ENCODE data around the gene FNDC1.

FNDC1 gene

DNA sequence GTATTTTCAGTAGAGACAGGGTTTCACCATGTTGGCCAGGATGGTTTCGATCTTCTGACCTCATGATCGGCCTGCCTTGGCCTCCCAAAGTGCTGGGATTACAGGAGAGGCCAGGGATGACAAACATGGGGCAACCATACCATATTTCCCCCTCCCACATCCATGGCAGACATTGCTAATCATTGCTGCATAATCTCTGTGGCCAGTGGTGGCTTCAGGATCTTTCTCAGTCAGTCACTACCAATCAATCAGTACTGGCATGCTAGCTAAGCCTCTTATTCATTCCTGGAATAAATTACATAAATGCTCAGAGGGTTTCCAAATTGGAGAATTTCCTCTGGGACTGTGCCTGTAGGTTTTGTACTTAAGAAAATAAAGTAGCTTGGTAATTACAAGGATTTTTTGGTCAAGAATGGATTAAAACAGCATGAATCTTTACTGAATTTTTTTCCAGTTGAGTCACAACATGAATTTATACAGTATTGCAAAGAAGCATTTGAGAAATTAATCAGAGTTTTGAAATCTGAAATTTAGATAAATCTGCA is 138.1 kb downstream of the FNDC1 start:
- Mint-ChIP-seq H3K4me1 (no peaks in the 10 kb centered on the region), H3K27ac (ENCODE audit: low read depth) (no peak overlapping the region), H3K9me3 (no peaks in the 10 kb centered on the region), H3K27me3 (peaks cover 40% of the 10 kb centered on the region), H3K4me3 (no peak overlapping the region), H3K36me3 (ENCODE audit: insufficient read depth) (no peaks in the 10 kb centered on the region)
- DNase-seq (ENCODE audit: low spot score in 2 of 2) (no peak), ATAC-seq (replicated peaks; ENCODE audit: extremely low read depth, poor library complexity, severe bottlenecking) (no peak)

DNA sequence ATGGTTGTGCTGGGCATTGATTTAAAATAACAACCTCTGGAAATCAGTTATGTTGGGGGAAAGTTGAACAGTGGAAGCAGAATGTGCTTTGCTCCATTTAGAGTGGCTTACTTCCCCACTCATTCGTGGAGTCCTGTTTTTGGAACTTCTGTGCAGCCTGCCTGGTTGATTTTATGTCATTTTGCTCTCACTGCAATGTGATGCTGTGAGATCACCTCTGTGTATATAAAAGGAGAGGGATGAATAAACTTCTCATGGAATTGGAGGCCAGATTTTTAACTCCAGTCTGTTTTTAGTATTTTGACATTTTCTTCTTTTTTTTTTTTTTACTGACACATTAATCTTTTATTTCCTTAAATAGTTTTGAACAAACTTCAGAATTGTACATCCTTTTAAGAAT is 139.0 kb downstream of the FNDC1 start:
- ATAC-seq (replicated peaks; ENCODE audit: extremely low read depth, poor library complexity, severe bottlenecking) (no peak), DNase-seq (ENCODE audit: low spot score in 2 of 2) (no peak)
- H3K27me3 Mint-ChIP-seq: peaks cover 32% of the 10 kb centered on the region
- H3K27ac Mint-ChIP-seq (ENCODE audit: low read depth): no peak overlapping the region
- H3K4me1 Mint-ChIP-seq: no peaks in the 10 kb centered on the region
- H3K4me3 Mint-ChIP-seq: no peak overlapping the region
- H3K9me3 Mint-ChIP-seq: no peaks in the 10 kb centered on the region
- H3K36me3 Mint-ChIP-seq (ENCODE audit: insufficient read depth): no peaks in the 10 kb centered on the region

DNA sequence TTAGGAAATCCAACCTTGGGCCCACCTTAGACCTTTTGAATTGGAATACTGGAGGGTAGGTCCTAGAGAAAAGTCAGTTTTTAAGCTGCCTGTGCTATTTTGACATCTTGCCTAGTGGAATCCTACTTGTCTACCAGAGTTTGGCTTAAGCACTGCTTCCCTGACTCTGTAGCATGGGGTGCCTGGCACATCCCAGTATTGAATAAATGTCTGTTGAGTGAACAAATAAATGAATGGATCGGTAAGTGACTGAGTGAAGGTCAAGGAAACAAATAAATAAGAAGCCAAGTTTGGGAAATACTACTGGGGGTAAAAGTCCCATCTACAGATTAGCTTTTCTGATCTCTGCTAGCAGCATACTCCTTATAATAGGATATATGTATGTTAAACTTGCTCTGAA is 140.5 kb downstream of the FNDC1 start:
- Mint-ChIP-seq H3K27me3 (peaks cover 26% of the 10 kb centered on the region), H3K27ac (ENCODE audit: low read depth) (no peak overlapping the region), H3K4me1 (no peaks in the 10 kb centered on the region), H3K36me3 (ENCODE audit: insufficient read depth) (no peaks in the 10 kb centered on the region), H3K9me3 (no peaks in the 10 kb centered on the region), H3K4me3 (no peak overlapping the region)
- ATAC-seq (replicated peaks; ENCODE audit: extremely low read depth, poor library complexity, severe bottlenecking): no peak
- no peak for DNase-seq (ENCODE audit: low spot score in 2 of 2)

DNA sequence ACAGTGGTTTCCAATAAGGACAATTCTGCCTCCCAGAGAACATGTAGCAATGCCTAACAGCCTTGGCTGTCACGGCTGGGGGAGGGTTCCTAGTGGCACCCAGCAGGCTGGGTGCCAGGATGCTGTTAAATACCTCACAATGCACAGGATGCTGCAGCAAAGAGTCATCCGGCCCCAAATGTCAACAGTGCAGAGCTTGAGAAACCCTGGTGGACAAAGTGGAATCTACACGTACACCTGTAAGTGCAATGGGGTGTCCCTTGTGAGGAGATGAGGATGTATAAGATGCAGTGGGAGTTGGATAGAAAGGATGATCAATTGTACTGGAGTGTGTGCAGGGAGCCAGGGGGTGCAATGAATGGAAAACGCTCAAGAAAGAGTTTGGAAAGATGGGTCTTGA is 142.4 kb downstream of the FNDC1 start:
- Mint-ChIP-seq H3K4me3 (no peak overlapping the region), H3K27ac (ENCODE audit: low read depth) (no peak overlapping the region), H3K27me3 (peaks cover 17% of the 10 kb centered on the region), H3K4me1 (no peaks in the 10 kb centered on the region), H3K9me3 (no peaks in the 10 kb centered on the region), H3K36me3 (ENCODE audit: insufficient read depth) (no peaks in the 10 kb centered on the region)
- no peak for DNase-seq (ENCODE audit: low spot score in 2 of 2)
- no peak for ATAC-seq (replicated peaks; ENCODE audit: extremely low read depth, poor library complexity, severe bottlenecking)

DNA sequence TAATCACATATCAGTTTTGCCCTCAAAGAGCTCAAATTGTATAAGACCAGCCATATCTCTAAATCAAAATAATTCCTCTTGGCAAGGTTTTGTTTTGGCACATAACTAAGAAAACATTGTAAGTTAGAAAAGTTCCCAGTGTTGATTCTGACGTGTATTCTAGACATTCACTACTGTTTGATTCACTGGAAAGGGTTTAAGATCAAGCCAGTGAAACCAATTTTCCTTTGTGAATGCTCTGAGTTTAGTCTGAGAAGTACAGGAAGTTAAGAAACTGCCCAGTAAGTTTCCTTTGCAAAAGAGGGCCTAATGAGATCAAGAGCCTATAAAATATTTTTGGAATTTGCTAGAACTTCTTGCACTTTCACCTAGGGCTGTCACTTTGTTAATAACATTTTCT is 143.0 kb downstream of the FNDC1 start:
- Mint-ChIP-seq H3K36me3 (ENCODE audit: insufficient read depth) (no peaks in the 10 kb centered on the region), H3K27ac (ENCODE audit: low read depth) (no peak overlapping the region), H3K27me3 (peaks cover 22% of the 10 kb centered on the region), H3K4me3 (no peak overlapping the region), H3K4me1 (no peaks in the 10 kb centered on the region), H3K9me3 (no peaks in the 10 kb centered on the region)
- ATAC-seq (replicated peaks; ENCODE audit: extremely low read depth, poor library complexity, severe bottlenecking): no peak
- no peak for DNase-seq (ENCODE audit: low spot score in 2 of 2)

DNA sequence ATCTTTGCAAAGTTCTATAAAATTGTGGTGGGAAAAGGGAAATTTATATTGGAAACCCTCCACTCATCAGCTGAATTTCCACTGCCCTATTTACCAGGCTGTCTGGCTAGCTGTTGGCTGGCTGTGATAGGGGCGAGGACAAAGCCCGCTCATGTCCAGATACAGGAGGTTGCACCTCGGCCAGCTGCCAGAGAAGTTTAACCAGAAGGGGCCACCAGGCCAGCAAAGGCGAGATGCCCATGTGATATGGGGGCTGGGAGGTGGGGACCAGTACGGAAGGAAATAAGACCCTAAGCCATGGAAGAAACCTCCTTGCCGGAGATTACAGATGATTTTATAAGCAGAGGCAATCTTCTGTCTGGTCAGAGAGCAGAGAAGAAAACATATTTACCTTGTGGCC is 143.8 kb downstream of the FNDC1 start:
- Mint-ChIP-seq H3K4me3 (no peak overlapping the region), H3K4me1 (no peaks in the 10 kb centered on the region), H3K27ac (ENCODE audit: low read depth) (no peak overlapping the region)

DNA sequence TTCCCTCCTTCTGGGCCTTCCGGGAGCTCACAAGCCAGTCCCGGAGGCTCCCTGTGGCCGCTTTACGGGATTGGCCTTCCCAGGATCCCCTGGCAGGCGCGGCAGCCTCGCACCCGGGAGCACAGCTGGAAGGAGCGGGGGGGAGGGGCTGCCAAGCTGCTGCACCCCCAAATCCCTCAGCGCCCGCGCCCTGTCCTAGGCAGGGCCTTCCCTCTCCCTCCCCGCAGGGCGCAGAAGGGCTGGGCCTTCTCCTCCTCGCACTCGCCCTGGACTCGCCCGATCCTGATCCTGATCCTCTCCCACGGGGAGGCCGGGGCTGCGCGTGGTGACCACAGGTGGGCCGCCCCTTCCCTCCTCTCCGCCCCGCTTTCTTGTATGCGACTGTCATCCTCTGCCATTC is 146.4 kb downstream of the FNDC1 start:
- DNase-seq (ENCODE audit: low spot score in 2 of 2): no peak
- H3K9me3 Mint-ChIP-seq: no peaks in the 10 kb centered on the region
- H3K4me1 Mint-ChIP-seq: no peaks in the 10 kb centered on the region
- ATAC-seq (replicated peaks; ENCODE audit: extremely low read depth, poor library complexity, severe bottlenecking): no peak
- H3K27ac Mint-ChIP-seq (ENCODE audit: low read depth): no peak overlapping the region
- no peak overlapping the region for H3K4me3 Mint-ChIP-seq
- peaks cover 55% of the 10 kb centered on the region for H3K27me3 Mint-ChIP-seq
- H3K36me3 Mint-ChIP-seq (ENCODE audit: insufficient read depth): no peaks in the 10 kb centered on the region

More for the DNA sequence above, 143.8 kb downstream of the FNDC1 start:
- no peaks in the 10 kb centered on the region for H3K36me3 Mint-ChIP-seq (ENCODE audit: insufficient read depth)
- ATAC-seq (replicated peaks; ENCODE audit: extremely low read depth, poor library complexity, severe bottlenecking) (no peak), DNase-seq (ENCODE audit: low spot score in 2 of 2) (no peak)
- H3K9me3 Mint-ChIP-seq: no peaks in the 10 kb centered on the region
- peaks cover 30% of the 10 kb centered on the region for H3K27me3 Mint-ChIP-seq

DNA sequence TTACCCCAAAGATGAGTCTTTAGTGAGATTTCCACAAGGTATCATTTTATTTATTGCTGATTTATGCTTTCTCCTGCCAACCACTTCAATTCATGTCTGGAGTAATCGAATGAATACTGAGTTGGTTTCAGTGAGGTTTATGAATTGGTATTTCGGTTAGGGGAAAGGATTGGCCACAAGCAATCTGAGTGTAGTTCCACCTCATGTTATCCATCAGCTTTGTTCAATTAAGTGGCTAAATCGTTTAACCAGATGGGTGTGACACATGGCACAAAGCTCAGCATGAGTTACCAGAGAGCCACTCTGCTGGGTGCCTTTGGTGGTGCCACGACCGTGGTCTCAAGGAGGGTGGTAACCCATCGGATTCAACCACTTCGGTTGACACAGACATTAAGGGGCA is 148.2 kb downstream of the FNDC1 start:
- ATAC-seq (replicated peaks; ENCODE audit: extremely low read depth, poor library complexity, severe bottlenecking) (no peak), DNase-seq (ENCODE audit: low spot score in 2 of 2) (no peak)
- H3K27ac Mint-ChIP-seq (ENCODE audit: low read depth): no peak overlapping the region
- H3K4me3 Mint-ChIP-seq: no peak overlapping the region
- H3K27me3 Mint-ChIP-seq: peaks cover 68% of the 10 kb centered on the region
- H3K4me1 Mint-ChIP-seq: no peaks in the 10 kb centered on the region
- H3K36me3 Mint-ChIP-seq (ENCODE audit: insufficient read depth): no peaks in the 10 kb centered on the region
- H3K9me3 Mint-ChIP-seq: no peaks in the 10 kb centered on the region

DNA sequence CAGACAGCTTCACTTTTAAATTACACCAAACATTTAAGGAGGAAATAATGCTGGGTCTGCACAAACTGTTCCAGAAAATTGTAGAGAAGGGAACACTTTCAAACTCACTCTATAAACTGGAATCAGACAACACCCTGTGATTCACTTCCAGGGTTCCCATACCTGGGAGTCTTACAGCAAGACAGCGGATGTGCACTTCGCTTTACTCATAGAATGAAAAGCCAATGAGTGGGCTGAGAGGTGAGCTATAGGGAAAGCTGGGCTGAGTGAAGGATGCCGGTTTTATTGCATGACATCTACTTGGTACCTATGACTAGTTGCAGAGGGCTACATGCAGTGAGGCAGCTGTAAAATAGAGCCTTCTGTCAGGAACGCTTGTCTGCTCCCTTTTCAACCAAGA is 152.1 kb downstream of the FNDC1 start:
- Mint-ChIP-seq H3K27me3 (peaks cover 61% of the 10 kb centered on the region), H3K4me1 (no peaks in the 10 kb centered on the region), H3K9me3 (no peaks in the 10 kb centered on the region), H3K27ac (ENCODE audit: low read depth) (no peak overlapping the region), H3K36me3 (ENCODE audit: insufficient read depth) (no peaks in the 10 kb centered on the region), H3K4me3 (no peak overlapping the region)
- DNase-seq (ENCODE audit: low spot score in 2 of 2) (no peak), ATAC-seq (replicated peaks; ENCODE audit: extremely low read depth, poor library complexity, severe bottlenecking) (no peak)
